Measurements from ENCODE around the gene TTC21B. TPM values are rescaled to one million over a fixed set of nuclear protein-coding genes. Genes with fewer than 3 reads are reported as not detected.

The TTC21B gene
- polyA plus RNA-seq, 3 donors: 3.1 to 6.7 (median 3.8) TPM

DNA sequence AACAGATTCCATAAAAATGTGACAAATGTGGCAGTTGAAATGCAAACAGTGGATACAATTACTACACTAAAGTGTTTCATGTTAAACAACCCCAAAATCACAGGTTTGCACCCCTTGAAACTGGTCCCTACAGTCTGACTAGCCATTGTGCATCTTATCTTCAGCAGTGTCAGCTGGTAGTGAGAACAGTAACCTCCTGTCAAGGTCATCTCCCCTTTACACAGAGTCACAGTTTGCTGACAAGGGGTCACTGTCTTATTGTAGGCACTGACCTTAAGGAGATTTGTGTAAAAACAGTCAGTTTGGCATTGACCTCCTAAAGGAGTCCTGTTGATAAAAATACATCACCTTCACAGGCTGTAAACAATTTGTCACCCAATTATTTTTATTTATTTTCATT is 37.3 kb upstream of the TTC21B start:
- Histone ChIP-seq H3K27ac (ENCODE audit: low read depth in 1 of 2, low read length in 2 of 2) (no peak overlapping the region), H3K4me1 (ENCODE audit: control insufficient read depth in 1 of 2, insufficient read depth in 2 of 2, low read length in 2 of 2) (no peaks in the 10 kb centered on the region), H3K79me2 (ENCODE audit: insufficient read depth, low read length) (no peaks in the 10 kb centered on the region), H3K9ac (ENCODE audit: insufficient read depth, low read length, poor library complexity, severe bottlenecking) (no peak overlapping the region), H3K4me2 (replicated peaks; ENCODE audit: extremely low read depth, low read length, poor library complexity, severe bottlenecking) (no peak overlapping the region), H3K27me3 (ENCODE audit: control insufficient read depth in 2 of 2, insufficient read depth in 2 of 2, low read length in 2 of 2) (no peaks in the 10 kb centered on the region), H3K4me3 (replicated peaks in 1 of 3; ENCODE audit: low read depth in 2 of 3, low read length in 3 of 3) (no peak overlapping the region), H3K9me3 (replicated peaks in 1 of 2; ENCODE audit: control insufficient read depth in 1 of 2, insufficient read depth in 1 of 2, low read length in 2 of 2) (no peaks in the 10 kb centered on the region), H4K20me1 (ENCODE audit: insufficient read depth, low read length) (no peaks in the 10 kb centered on the region), H3K36me3 (replicated peaks in 1 of 2; ENCODE audit: control insufficient read depth in 1 of 2, insufficient read depth in 2 of 2, low read length in 2 of 2) (no peaks in the 10 kb centered on the region), H2AFZ (ENCODE audit: insufficient read depth, low read depth, low read length, poor library complexity, severe bottlenecking) (no peak overlapping the region)
- no peak for DNase-seq
- intact Hi-C loops (cut with micrococcal nuclease): no loop called here
- TF ChIP-seq, protein P1, sequence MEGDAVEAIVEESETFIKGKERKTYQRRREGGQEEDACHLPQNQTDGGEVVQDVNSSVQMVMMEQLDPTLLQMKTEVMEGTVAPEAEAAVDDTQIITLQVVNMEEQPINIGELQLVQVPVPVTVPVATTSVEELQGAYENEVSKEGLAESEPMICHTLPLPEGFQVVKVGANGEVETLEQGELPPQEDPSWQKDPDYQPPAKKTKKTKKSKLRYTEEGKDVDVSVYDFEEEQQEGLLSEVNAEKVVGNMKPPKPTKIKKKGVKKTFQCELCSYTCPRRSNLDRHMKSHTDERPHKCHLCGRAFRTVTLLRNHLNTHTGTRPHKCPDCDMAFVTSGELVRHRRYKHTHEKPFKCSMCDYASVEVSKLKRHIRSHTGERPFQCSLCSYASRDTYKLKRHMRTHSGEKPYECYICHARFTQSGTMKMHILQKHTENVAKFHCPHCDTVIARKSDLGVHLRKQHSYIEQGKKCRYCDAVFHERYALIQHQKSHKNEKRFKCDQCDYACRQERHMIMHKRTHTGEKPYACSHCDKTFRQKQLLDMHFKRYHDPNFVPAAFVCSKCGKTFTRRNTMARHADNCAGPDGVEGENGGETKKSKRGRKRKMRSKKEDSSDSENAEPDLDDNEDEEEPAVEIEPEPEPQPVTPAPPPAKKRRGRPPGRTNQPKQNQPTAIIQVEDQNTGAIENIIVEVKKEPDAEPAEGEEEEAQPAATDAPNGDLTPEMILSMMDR (IDR thresholded peaks at IDR 0.05): no peak
- peaks cover 0 to 2% (median 0%) of the 10 kb centered on the region in 3 donors for H3K27me3 Mint-ChIP-seq (ENCODE audit: low read depth in 3 of 3)
- no peak overlapping the region for H3K4me3 Mint-ChIP-seq
- H3K4me1 Mint-ChIP-seq: no peaks in the 10 kb centered on the region
- H3K36me3 Mint-ChIP-seq: no peaks in the 10 kb centered on the region
- H3K9me3 Mint-ChIP-seq: peaks cover 0 to 7% (median 4%) of the 10 kb centered on the region in 7 donors
- no peak overlapping the region for H3K27ac Mint-ChIP-seq

DNA sequence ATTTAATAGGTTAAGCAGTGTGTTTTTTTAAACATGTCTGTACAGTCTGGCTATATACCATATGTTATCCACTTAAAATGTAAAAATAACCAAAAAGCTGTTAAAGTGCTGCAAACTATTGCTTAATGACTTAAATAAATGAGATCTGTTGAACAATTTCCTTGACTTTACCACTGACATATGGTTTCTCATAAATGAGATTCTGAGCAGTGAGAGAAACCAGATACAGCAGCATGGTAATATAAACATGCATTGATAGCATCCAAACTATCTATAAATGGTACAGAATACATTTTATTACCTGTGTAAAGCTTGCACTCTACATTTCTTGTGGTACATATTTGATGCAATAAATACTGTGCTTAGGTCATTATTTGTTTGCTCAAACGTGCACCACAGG is 36.3 kb upstream of the TTC21B start:
- no peak overlapping the region for H3K27ac ChIP-seq (ENCODE audit: low read depth in 1 of 2, low read length in 2 of 2)
- no peaks in the 10 kb centered on the region for H3K4me1 ChIP-seq (ENCODE audit: control insufficient read depth in 1 of 2, insufficient read depth in 2 of 2, low read length in 2 of 2)
- no peaks in the 10 kb centered on the region for H4K20me1 ChIP-seq (ENCODE audit: insufficient read depth, low read length)
- Mint-ChIP-seq H3K4me1 (no peaks in the 10 kb centered on the region), H3K9me3 (peaks cover 0 to 9% (median 5%) of the 10 kb centered on the region in 7 donors), H3K4me3 (no peak overlapping the region), H3K36me3 (no peaks in the 10 kb centered on the region), H3K27ac (no peak overlapping the region), H3K27me3 (ENCODE audit: low read depth in 3 of 3) (peaks cover 0 to 2% (median 2%) of the 10 kb centered on the region in 3 donors)
- H3K9me3 ChIP-seq (replicated peaks in 1 of 2; ENCODE audit: control insufficient read depth in 1 of 2, insufficient read depth in 1 of 2, low read length in 2 of 2): no peaks in the 10 kb centered on the region
- no peak overlapping the region for H3K4me2 ChIP-seq (replicated peaks; ENCODE audit: extremely low read depth, low read length, poor library complexity, severe bottlenecking)
- intact Hi-C loops (cut with micrococcal nuclease): no loop called here
- 40% methylated on average over 1 of the region's 1 CpG for WGBS (ENCODE audit: insufficient coverage)
- H3K9ac ChIP-seq (ENCODE audit: insufficient read depth, low read length, poor library complexity, severe bottlenecking): no peak overlapping the region
- H3K4me3 ChIP-seq (replicated peaks in 1 of 3; ENCODE audit: low read depth in 2 of 3, low read length in 3 of 3): no peak overlapping the region
- H3K79me2 ChIP-seq (ENCODE audit: insufficient read depth, low read length): no peaks in the 10 kb centered on the region
- no peaks in the 10 kb centered on the region for H3K36me3 ChIP-seq (replicated peaks in 1 of 2; ENCODE audit: control insufficient read depth in 1 of 2, insufficient read depth in 2 of 2, low read length in 2 of 2)
- no peak for DNase-seq
- H2AFZ ChIP-seq (ENCODE audit: insufficient read depth, low read depth, low read length, poor library complexity, severe bottlenecking): no peak overlapping the region
- no peaks in the 10 kb centered on the region for H3K27me3 ChIP-seq (ENCODE audit: control insufficient read depth in 2 of 2, insufficient read depth in 2 of 2, low read length in 2 of 2)
- TF ChIP-seq, protein P1 (IDR thresholded peaks at IDR 0.05): no peak
